ENCODE measurements around the gene MMRN2. TPM values are rescaled to one million over a fixed set of nuclear protein-coding genes. Genes with fewer than 3 reads are reported as not detected.

MMRN2 gene
- total and polyA plus RNA-seq, 2 of the 8 experiments (the other 6 are each of a cell fraction or from before 2014, with no cell fraction given): 1.2 TPM

DNA sequence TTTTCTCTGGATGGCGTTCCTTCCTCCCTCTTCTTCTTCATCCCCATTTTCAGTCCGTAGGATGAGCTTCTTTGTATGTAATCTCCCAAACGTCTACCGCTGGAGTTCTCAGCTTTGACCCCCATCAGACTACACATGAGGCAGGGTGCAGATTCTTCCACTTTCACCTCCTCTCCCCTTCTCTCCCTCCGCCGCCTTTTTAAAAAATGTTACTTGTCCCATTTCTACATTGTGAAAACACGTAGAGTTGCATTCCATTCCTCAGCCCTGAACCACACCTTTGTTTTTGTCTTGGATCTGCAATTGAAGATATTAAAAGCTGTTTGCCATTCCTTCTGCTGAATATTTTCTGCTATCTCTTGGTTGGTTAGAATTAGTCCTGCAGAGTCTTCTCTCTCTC lies 17.1 kb upstream of the MMRN2 start (continued):
- no peak for TF ChIP-seq KDM5A (IDR thresholded peaks at IDR 0.05; ENCODE audit: low read length)
- TF ChIP-seq KDM1A (IDR thresholded peaks at IDR 0.05; ENCODE audit: borderline replicate concordance, low read length): no peak
- no peak for TF ChIP-seq EP300 (IDR thresholded peaks at IDR 0.05; ENCODE audit: borderline replicate concordance in 1 of 2, low read depth in 2 of 2, low read length in 2 of 2)
- TF ChIP-seq, protein P1, sequence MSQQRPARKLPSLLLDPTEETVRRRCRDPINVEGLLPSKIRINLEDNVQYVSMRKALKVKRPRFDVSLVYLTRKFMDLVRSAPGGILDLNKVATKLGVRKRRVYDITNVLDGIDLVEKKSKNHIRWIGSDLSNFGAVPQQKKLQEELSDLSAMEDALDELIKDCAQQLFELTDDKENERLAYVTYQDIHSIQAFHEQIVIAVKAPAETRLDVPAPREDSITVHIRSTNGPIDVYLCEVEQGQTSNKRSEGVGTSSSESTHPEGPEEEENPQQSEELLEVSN (IDR thresholded peaks at IDR 0.05): no peak
- no peak for TF ChIP-seq SIX5 (IDR thresholded peaks at IDR 0.05; ENCODE audit: low read depth, low read length)
